GF-D8 (cell line): ENCODE results near the gene NDE1.
"Not testable (repeated sequence)": the region's sequence is repeated elsewhere in the genome, so short reads cannot be mapped to it uniquely, and the experiment has no call there.

ENCODE experiments used
- DNase-seq: peaks from one replicate; lab custom pipeline; 2025; lab: John Stamatoyannopoulos, UW

Gene NDE1

GRCh38 chr16:15701367-15701766 lies 51.3 kb downstream of the NDE1 start:
- DNase-seq = no peak

- DNase-seq = no peak
Observed at GRCh38 chr16:15701975-15702970, 52.2 kb downstream of the NDE1 start.

GRCh38 chr16:15703029-15703736 lies 53.1 kb downstream of the NDE1 start:
- peak; percentile 4 for DNase-seq

GRCh38 chr16:15704545-15704987 lies 54.5 kb downstream of the NDE1 start:
- DNase-seq = peak; percentile 16

GRCh38 chr16:15705064-15705565 lies 55.1 kb downstream of the NDE1 start:
- DNase-seq = no peak

GRCh38 chr16:15707332-15707731 lies 57.3 kb downstream of the NDE1 start:
- no peak for DNase-seq

GRCh38 chr16:15708096-15708495 lies 58.1 kb downstream of the NDE1 start:
- DNase-seq = no peak

GRCh38 chr16:15708997-15709396 lies 59.0 kb downstream of the NDE1 start:
- no peak for DNase-seq

GRCh38 chr16:15714393-15715172 lies 64.5 kb downstream of the NDE1 start:
- DNase-seq = no peak

GRCh38 chr16:15715221-15715620 lies 65.2 kb downstream of the NDE1 start:
- no peak for DNase-seq

GRCh38 chr16:15716694-15717447 lies 66.8 kb downstream of the NDE1 start:
- DNase-seq = no peak

GRCh38 chr16:15721018-15721417 lies 71.0 kb downstream of the NDE1 start:
- no peak for DNase-seq

GRCh38 chr16:15723808-15724207 lies 73.8 kb downstream of the NDE1 start:
- DNase-seq = no peak

- DNase-seq = no peak
Observed at GRCh38 chr16:15725641-15726240, 75.7 kb downstream of the NDE1 start.

- DNase-seq = no peak
Observed at GRCh38 chr16:15726715-15727114, 76.7 kb downstream of the NDE1 start.

GRCh38 chr16:15727697-15728096 lies 77.7 kb downstream of the NDE1 start:
- not testable (repeated sequence) for DNase-seq

GRCh38 chr16:15729152-15729551 lies 79.1 kb downstream of the NDE1 start:
- no peak for DNase-seq

GRCh38 chr16:15732416-15732815 lies 82.4 kb downstream of the NDE1 start:
- no peak for DNase-seq

GRCh38 chr16:15735610-15736009 lies 85.6 kb downstream of the NDE1 start:
- DNase-seq = no peak

GRCh38 chr16:15736529-15736928 lies 86.5 kb downstream of the NDE1 start:
- DNase-seq = no peak

GRCh38 chr16:15737140-15737644 lies 87.1 kb downstream of the NDE1 start:
- DNase-seq = no peak
